Stimulated activated naive CD4-positive, alpha-beta T cell (primary cell): ENCODE data around the gene TRPV6.

ENCODE experiments used
- DNase-seq, 6 experiments: peaks; one replicate each; lab custom pipeline; 2025; lab: John Stamatoyannopoulos, UW

The TRPV6 gene

GRCh38 chr7:142883571-142884285 is 1.8 kb downstream of the TRPV6 start:
- DNase-seq = no peak

- DNase-seq = no peak
Measured at GRCh38 chr7:142883145-142883544, 2.4 kb downstream of the TRPV6 start.

- no peak for DNase-seq
Measured at GRCh38 chr7:142882338-142882678, 3.2 kb downstream of the TRPV6 start.

- no peak for DNase-seq
Measured at GRCh38 chr7:142881586-142882337, 3.8 kb downstream of the TRPV6 start.

GRCh38 chr7:142880876-142881505 is 4.6 kb downstream of the TRPV6 start:
- peak; percentile 18 to 59 (median 28) for DNase-seq

- no peak for DNase-seq
Measured at GRCh38 chr7:142879060-142879459, 6.5 kb downstream of the TRPV6 start.

GRCh38 chr7:142878315-142878714 is 7.2 kb downstream of the TRPV6 start:
- no peak for DNase-seq

GRCh38 chr7:142876991-142877910 is 8.3 kb downstream of the TRPV6 start:
- no peak for DNase-seq

- no peak for DNase-seq
Measured at GRCh38 chr7:142876236-142876960, 9.1 kb downstream of the TRPV6 start.

- no peak for DNase-seq
Measured at GRCh38 chr7:142875456-142875855, 10.1 kb downstream of the TRPV6 start.

GRCh38 chr7:142874837-142875236 is 10.7 kb downstream of the TRPV6 start:
- no peak for DNase-seq

- no peak for DNase-seq
Measured at GRCh38 chr7:142874409-142874808, 11.1 kb downstream of the TRPV6 start.

GRCh38 chr7:142873871-142874270 is 11.7 kb downstream of the TRPV6 start:
- DNase-seq = no peak

- no peak for DNase-seq
Measured at GRCh38 chr7:142873281-142873784, 12.2 kb downstream of the TRPV6 start.

GRCh38 chr7:142872106-142872675 is 13.4 kb downstream of the TRPV6 start:
- DNase-seq = no peak

- DNase-seq = no peak
Measured at GRCh38 chr7:142871260-142872105, 14.1 kb downstream of the TRPV6 start.

GRCh38 chr7:142870566-142871259 is 14.8 kb downstream of the TRPV6 start:
- DNase-seq = no peak

GRCh38 chr7:142870147-142870559 is 15.4 kb downstream of the TRPV6 start:
- no peak for DNase-seq

GRCh38 chr7:142869434-142869833 is 16.1 kb downstream of the TRPV6 start:
- DNase-seq = no peak
